Measurements from ENCODE around the gene MYRF. TPM values are rescaled to one million over a fixed set of nuclear protein-coding genes. Genes with fewer than 3 reads are reported as not detected.

MYRF gene
- polyA plus RNA-seq, 3 donors, result 16.9 to 19.2 (median 18.0) TPM

DNA sequence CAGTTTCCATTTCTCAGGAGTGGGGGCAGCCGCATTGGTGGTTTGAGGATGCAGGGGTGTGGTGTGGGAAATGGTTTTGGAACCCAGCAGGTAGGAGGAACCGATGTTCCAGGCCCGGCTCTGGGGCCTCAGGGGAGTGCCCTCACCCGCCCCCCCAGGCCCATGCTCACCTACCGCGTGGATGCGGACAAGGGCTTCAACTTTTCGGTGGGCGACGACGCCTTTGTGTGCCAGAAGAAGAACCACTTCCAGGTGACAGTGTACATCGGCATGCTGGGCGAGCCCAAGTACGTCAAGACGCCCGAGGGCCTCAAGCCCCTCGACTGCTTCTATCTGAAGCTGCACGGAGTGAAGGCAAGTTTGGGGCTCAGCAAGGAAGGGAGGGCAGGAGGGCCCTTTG is 21.4 kb downstream of the MYRF start:
- DNase-seq (ENCODE audit: low read depth in 3 of 3, low spot score in 2 of 3), result no peak

DNA sequence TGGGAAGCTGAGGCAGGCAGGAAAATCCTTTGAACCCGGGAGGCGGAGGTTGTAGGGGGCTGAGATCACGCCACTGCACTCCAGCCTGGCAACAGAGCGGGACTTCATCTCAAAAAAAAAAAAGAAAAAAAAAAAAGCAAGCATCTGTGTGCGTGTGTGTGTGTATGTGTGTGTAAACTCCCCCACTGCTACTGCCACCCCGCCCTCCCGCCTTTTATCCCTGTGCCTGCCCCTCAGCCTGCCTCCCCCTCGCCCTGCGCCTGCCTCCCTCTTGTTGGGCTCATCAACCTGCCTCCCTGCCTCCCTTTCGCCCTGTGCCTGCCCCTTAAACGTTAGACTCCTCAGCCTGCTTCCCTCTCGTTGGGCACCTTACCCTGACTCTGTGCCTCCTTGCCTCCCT is 22.0 kb downstream of the MYRF start:
- DNase-seq (ENCODE audit: low read depth in 3 of 3, low spot score in 2 of 3), result no peak

DNA sequence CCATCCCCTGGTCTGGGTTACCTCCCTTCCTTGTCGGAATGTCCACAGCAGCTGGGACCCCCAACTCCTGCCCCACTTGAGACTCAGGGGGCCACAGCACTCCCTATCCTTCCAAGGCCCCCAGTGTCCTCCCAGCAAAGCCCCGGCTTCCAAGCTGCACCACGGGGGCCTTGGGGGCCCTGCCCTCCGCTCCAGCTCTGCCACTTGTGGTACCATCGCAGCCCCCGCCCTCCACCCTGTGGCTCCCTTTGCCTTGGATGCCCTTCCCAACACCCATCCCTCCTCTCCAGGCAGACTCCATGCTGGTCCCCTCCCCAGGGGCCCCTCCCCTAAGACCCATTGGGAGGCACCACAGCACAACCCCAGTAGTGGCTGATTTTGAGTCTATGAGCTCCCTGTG is 22.7 kb downstream of the MYRF start:
- DNase-seq (ENCODE audit: low read depth in 3 of 3, low spot score in 2 of 3), result no peak

DNA sequence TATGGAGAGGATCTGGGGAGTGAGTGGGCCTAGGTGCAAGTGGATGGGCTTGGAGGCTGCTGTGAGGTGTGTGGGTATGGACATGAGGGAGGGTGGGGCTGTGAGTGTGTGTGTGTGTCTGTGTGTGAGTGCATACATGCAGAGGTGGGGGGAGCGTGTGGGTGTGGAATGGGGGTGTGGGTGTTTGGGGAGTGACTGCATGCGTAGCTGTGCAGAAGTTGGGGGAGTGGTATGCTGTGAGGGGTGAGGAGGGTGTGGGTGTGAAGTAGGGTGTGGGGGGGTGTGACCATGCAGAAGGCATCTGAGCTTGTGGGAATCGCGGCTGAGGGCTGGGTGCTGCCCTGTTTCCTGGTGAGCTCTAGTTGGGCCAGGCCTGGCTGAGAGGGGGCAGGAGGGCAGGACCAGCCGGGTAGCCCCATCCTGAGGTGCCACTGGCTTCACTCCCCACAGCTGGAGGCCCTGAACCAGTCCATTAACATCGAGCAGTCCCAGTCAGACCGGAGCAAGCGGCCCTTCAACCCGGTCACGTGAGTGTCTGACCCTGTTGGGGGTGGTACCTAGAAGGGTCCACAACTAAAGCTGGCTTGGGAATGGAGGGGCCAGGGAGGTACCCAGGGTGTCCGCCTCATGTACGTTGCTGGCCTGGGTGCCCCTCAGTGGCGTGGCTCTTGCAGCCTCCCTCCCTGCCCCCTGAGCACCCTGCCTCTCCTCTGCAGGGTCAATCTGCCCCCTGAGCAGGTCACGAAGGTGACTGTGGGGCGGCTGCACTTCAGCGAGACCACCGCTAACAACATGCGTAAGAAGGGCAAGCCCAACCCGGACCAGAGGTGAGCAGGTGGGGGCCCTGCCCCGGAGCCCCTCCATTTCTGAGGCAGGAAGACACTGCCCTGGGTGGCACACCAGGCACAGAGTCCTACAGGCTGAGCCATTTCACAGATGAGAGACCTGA is 23.4 kb downstream of the MYRF start:
- DNase-seq (ENCODE audit: low read depth in 3 of 3, low spot score in 2 of 3), result no peak

DNA sequence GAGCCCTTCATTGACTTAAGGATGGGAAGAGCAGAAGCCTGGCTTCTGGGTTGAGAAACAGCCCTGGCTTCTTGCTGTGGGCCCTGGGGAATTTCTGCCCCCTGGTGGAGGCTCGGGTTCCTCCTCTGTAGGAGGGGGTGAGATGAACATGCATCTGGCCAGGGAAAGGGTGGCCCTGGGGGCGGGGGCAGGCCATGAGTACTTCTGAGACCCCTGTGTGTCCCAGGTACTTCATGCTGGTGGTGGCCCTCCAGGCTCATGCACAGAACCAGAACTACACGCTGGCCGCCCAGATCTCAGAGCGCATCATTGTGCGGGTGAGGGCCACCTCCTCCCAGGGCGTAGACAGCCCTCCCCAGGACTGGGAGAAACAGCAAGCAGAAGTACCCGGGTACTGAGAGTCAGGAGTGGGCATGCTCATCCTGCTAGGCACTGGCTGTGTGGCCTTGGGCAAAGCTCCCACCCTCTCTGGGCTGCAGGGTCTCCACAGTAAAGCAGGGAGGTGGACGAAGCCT is 24.2 kb downstream of the MYRF start:
- no peak for DNase-seq (ENCODE audit: low read depth in 3 of 3, low spot score in 2 of 3)

DNA sequence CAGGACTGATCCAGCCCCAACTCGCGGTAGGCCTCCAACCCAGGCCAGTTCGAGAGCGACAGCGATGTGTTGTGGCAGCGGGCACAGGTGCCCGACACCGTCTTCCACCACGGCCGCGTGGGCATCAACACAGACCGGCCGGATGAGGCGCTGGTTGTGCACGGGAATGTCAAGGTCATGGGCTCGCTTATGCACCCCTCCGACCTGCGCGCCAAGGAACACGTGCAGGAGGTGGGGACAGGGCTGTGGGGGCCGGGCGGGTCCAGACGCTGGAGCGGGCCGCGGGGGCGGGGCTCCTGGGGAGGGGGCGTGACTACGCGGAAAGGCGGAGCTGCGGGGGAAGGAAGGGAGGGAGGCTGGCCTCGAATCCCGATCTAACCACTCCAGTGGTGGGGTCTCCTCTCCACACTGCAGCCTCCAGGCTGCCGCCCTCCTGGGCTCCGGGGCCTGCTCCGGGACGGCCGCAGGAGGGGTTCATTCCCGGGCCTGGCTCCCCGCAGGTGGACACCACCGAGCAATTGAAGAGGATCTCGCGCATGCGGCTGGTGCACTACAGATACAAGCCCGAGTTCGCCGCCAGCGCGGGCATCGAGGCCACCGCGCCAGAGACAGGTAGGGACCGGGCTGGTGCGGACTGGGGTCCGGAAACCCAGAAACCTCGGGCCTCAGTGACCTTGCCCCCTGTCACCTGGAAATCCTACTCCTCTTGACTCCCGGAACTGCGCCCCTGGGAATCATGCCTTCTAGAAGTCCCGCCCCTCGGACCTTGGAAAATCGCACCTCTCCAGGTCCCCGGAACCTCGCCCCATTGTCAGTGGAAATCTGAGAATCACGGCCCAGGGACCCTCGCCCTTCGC is 25.0 kb downstream of the MYRF start:
- no peak for DNase-seq (ENCODE audit: low read depth in 3 of 3, low spot score in 2 of 3)

DNA sequence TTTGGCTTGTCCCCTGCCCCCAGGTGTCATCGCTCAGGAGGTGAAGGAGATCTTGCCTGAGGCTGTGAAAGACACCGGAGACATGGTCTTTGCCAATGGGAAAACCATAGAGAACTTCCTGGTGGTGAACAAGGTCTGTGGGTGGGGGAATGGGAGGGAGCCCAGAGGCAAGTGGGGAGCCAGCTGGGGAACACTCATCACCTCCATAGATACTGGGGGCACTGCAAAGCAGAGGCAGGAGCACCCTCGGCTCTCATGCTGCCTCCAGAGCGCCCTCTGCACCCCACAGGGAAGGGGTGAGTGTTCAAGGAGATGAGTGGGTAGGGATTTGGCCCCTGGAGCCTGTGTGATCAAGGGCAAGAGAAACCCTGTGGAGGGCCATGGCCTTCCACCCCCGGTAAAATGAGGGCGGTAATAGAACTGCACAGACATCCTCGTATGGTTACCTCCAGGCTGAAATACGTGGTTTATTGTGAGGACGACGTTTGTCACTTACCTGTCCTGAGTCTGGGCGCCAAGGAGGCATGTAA is 26.0 kb downstream of the MYRF start:
- DNase-seq (ENCODE audit: low read depth in 3 of 3, low spot score in 2 of 3), result no peak

DNA sequence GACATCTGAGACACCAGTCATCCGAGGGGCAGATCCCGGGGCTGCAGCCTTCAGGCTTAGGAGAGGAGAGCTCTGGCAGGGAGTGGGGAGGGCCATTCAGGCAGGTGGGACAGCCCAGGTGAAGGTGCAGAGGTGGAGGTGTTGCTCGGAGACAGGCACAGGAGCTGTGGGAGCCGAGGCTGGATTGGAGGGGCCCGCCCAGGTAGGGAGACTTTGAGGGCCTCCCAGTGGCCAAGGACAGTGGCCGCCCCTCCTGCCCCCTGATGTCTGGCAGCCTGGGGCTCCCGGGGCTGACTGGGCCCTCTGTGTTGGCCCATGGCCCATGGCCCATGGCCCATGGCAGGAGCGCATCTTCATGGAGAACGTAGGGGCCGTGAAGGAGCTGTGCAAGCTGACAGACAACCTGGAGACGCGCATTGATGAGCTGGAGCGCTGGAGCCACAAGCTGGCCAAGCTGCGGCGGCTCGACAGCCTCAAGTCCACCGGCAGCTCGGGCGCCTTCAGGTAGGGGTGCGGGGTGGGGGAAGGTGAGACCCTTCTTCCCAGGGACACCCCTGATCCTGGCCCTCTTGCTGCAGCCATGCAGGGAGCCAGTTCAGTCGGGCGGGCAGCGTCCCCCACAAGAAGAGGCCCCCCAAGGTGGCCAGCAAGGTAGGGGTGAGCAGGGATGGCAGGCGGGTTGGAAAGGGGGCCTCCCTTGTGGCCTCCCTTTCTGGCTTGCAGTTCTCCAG is 26.6 kb downstream of the MYRF start:
- DNase-seq (ENCODE audit: low read depth in 3 of 3, low spot score in 2 of 3), result no peak

DNA sequence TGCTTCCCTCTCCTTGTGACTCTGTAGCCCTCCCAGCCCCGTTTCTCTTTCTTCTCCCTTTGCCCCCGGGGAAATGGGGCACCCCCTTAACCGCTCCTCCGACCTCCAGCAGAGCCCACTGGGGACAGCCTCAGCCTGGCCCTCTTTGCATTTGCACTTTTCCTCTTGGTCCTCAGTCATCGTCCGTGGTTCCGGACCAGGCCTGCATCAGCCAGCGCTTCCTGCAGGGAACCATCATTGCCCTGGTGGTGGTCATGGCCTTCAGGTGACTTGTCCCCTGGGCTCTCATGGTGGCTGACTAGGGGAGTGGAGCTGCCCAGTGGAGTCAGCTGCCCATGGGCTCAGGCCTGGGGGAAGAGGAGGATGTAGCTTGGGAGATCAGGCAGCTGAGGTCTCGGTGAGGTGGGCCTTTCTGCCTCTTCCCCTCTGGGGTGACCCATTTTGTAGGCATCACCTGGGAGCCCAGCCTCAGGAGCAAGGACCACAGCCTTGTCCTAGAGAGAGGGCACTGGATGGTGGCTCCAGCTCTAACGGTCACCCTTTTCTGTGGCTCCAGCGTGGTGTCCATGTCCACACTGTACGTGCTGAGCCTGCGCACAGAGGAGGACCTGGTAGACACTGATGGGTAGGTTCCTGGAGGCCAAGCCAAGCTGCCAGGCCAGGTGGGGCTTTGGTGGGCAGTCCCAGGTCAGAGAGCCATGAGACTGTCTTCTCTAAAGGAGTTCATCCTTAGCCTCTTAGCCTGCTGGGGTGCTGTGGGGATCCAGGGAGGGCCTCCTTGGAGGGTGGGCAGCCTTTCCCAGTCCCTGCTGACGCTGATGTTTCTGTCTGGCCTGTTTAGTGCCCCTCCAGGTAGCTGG is 27.5 kb downstream of the MYRF start:
- no peak for DNase-seq (ENCODE audit: low read depth in 3 of 3, low spot score in 2 of 3)

DNA sequence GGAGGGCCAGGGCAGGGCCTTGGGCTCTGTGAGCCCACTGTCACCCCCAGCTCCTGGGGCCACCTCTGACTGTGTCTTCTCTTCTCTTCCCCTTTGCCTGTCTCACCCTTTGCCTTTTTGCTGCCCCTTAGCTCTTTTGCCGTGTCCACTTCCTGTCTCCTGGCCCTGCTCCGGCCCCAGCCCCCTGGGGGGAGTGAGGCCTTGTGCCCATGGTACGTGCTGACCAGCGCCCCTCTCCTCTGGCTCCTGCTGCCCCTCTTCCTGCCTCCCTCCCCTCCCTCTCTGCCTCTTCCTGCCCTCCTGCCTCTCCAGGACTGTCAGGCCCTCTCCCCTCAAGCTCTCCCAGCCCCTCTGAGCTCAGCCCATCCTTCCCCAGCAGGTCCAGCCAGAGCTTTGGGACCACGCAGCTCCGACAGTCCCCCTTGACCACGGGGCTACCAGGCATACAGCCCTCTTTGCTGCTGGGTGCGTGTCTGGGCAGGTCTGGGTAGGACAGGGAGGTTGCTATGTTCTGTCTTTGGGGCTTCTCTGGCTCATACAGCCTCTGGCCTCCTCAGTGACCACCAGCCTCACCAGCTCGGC is 28.2 kb downstream of the MYRF start:
- no peak for DNase-seq (ENCODE audit: low read depth in 3 of 3, low spot score in 2 of 3)

DNA sequence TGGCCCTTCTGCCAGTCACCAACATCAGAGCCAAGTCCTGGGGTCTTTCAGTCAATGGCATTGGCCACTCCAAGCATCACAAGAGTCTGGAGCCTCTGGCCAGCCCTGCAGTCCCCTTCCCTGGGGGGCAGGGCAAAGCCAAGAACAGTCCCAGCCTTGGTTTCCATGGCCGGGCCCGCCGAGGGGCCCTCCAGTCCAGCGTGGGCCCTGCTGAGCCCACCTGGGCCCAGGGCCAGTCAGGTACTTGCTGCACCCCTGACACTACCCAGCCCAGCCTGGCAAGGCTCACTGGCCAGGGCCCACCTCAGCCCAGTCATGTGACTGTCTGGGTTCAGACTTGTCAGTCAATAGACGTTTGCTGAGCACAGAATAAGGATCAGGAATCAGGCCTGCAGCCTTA is 29.1 kb downstream of the MYRF start:
- no peak for DNase-seq (ENCODE audit: low read depth in 3 of 3, low spot score in 2 of 3)

DNA sequence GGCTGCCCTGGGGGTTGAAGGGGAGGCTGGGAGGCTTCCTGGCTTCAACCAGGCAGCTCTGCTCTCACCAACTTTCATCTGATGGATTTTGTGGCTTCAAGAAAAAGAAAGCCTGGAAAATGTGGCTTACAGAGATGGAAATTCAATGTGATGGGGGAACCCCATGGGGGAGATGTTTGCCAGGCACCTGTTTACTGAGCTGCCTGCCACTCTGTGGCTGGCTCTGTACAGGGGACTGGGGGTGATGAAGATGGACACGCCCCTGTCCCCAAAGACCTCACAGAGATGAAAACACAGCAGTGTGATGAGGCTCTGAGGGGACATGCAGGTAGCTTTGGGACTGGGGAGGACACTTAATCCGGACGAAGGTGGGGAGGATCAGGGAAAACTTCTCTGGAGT is 29.9 kb downstream of the MYRF start:
- no peak for DNase-seq (ENCODE audit: low read depth in 3 of 3, low spot score in 2 of 3)

DNA sequence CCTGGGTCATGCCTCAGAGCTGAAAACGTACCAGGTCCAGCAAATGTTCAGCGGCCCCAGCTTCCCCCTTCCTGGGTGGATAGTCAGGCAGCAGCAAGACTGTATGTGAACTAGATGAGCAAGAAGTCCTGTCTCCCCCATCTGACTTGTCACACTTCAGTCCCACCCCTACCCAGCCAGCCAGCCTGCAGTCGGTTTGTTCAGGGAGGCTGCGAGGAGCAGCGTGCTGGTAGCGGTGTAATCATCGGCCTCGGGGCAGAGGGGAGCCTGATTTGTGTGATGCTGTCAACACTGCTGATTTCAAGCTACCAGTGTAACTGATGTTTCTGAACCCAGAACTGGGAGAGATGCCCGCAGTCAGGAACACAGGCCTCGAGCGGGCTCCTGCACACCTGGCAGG is 30.4 kb downstream of the MYRF start:
- DNase-seq (ENCODE audit: low read depth in 3 of 3, low spot score in 2 of 3), result no peak

DNA sequence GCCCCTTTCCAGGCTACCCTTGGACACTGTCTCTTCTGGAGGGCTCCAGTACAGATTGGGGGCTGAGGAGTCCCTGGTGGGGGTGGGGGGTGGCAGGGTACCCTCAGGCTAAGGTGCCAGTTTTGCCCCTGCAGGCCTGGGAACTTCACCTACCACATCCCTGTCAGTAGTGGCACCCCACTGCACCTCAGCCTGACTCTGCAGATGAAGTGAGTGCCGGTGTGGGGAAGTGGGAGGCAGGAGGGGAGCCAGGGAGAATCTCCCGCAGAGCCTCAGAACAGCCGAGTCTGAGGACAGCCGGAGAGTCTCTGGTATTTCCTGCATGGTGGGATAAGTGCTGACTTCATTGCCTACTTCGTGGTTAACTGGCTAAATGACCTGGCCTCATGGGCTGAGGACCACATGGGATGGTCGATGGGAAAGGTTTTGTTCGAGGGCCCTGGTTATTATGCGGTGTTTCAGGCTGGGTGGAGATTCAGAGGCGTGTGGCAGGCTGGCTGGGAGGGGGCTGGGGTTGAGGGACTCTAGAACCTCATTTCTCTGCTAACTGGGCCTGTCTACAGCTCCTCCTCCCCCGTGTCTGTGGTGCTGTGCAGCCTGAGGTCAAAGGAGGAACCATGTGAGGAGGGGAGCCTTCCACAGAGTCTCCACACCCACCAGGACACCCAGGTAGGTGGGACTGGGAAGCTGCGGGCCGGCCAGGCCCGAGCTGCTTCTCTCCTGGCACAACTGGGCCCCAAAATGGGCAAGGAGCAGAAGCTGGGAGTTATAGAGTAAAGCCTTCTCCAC is 31.5 kb downstream of the MYRF start:
- no peak for DNase-seq (ENCODE audit: low read depth in 3 of 3, low spot score in 2 of 3)

DNA sequence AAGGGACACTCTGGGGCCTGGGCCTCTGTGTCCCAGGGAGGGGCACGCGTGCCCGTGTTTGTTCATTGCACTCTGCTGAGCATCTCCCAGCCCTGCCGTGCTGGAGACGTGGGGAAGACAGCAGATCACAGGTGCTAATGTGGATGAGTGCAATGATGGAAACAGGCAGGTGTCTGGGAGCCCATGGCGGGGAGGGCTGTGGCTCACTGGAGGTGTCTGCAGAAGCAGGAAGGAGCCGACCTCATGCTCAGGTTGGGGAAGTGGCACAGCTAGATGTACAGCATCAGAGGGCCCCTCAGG is 32.0 kb downstream of the MYRF start:
- no peak for DNase-seq (ENCODE audit: low read depth in 3 of 3, low spot score in 2 of 3)

DNA sequence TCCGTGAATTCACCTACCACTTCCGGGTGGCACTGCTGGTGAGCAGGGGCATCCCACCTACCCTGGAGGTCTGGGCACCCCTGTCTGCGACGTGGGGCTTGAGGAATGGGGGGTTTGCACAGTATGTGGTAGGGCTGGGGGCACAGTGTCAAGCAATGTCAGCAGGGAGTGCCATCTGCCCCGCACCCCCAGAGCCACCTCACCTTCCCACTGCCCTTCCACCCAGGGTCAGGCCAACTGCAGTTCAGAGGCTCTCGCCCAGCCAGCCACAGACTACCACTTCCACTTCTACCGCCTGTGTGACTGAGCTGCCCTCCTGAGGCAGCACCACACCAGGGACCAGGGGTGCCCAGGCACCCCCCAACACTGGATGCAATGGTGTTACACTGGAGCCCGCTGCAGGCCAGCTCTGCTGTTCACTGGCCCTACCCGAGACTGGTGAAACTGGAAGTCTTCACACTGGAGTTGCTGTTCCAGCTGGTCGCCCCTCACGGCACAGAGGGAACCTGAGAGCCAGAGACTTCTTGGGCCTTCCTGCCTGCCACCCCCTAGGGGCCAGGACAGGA is 33.5 kb downstream of the MYRF start:
- no peak for DNase-seq (ENCODE audit: low read depth in 3 of 3, low spot score in 2 of 3)

DNA sequence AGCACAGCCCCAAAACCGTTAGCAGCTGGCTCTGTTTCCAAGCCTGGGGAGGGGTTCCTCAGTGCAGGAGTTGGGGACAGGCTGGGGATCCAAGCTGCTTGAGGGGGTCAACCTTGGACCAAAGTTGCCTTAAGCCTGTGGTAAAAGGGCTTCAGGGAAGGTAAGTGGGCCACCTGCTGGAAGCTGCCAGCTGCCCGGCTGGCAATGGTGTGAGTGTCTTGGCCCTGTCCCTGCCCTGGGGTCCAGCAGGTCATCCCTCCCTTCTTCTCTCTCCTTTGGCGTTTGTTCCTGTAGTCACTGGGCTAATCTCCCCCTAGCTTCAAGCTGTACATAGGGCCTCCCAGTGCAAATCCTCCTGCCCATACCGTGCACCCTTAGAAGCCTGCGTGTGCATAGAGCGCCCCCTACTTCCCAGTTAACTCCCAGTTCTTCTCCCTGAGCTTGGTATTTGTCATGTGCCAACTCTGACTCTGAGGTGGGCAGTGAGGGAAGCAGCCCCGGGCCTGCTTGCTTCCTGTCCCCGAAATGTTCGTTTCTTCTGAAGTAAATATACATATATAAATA is 35.6 kb downstream of the MYRF start:
- no peak for DNase-seq (ENCODE audit: low read depth in 3 of 3, low spot score in 2 of 3)

DNA sequence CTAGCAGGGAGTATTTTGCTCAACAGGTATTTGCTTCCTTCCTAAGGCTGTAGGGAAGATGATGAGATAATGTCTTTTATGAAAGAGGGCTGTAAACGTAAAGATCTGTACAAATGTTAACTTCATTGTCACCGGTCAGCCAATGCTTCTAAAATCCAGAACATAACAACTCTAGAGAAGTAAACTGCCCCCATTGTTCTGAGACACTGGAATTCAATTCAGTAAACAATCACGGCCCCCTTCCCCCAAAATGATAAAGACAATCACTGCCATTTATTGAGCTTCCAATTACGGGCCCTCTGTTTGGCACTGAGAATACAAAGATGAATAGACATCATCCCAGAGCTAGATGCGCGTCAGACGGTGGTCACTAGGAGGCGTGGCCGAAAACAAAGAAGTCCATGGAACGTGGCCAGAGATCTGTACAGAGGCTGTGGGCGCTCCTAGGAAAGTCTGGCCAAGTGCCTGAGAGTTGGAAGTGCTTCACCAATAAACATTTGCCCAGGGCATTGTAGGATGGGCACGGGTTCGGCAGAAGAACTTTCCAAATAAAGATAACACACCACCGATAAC is 39.4 kb downstream of the MYRF start:
- DNase-seq (ENCODE audit: low read depth in 3 of 3, low spot score in 2 of 3), result peak; percentile 79 to 83 (median 82)
